NCI-H1694 (cell line): ENCODE results near the gene KLF15.

Experiments
- DNase-seq: peaks from one replicate; lab custom pipeline; 2025; lab: John Stamatoyannopoulos, UW

KLF15 gene

GRCh38 chr3:126389112-126389793 lies 32.0 kb upstream of the KLF15 start:
- DNase-seq, result no peak

- no peak for DNase-seq
Measured at GRCh38 chr3:126381966-126382365, 24.8 kb upstream of the KLF15 start.

- no peak for DNase-seq
Measured at GRCh38 chr3:126380011-126380768, 23.0 kb upstream of the KLF15 start.

- no peak for DNase-seq
Measured at GRCh38 chr3:126378341-126378751, 21.1 kb upstream of the KLF15 start.

GRCh38 chr3:126377211-126377610 lies 20.0 kb upstream of the KLF15 start:
- DNase-seq, result no peak

- no peak for DNase-seq
Measured at GRCh38 chr3:126376444-126376843, 19.2 kb upstream of the KLF15 start.

- no peak for DNase-seq
Measured at GRCh38 chr3:126375835-126376331, 18.7 kb upstream of the KLF15 start.

GRCh38 chr3:126373682-126374601 lies 16.7 kb upstream of the KLF15 start:
- DNase-seq, result no peak

- no peak for DNase-seq
Measured at GRCh38 chr3:126373146-126373613, 16.0 kb upstream of the KLF15 start.

- DNase-seq, result no peak
Measured at GRCh38 chr3:126372413-126373145, 15.4 kb upstream of the KLF15 start.

GRCh38 chr3:126371096-126371705 lies 14.0 kb upstream of the KLF15 start:
- no peak for DNase-seq

GRCh38 chr3:126370606-126371005 lies 13.4 kb upstream of the KLF15 start:
- DNase-seq, result no peak

- no peak for DNase-seq
Measured at GRCh38 chr3:126370055-126370454, 12.8 kb upstream of the KLF15 start.

- DNase-seq, result no peak
Measured at GRCh38 chr3:126369490-126369889, 12.3 kb upstream of the KLF15 start.

- no peak for DNase-seq
Measured at GRCh38 chr3:126367316-126367805, 10.2 kb upstream of the KLF15 start.

- DNase-seq, result no peak
Measured at GRCh38 chr3:126365351-126366277, 8.4 kb upstream of the KLF15 start.

GRCh38 chr3:126364731-126365301 lies 7.6 kb upstream of the KLF15 start:
- no peak for DNase-seq

GRCh38 chr3:126364130-126364695 lies 7.0 kb upstream of the KLF15 start:
- no peak for DNase-seq

GRCh38 chr3:126361211-126361610 lies 4.0 kb upstream of the KLF15 start:
- no peak for DNase-seq
